UCSD-AML1 (cell line): Measurements from ENCODE around the gene PLEKHA1.

Experiments
- DNase-seq: peaks from one replicate; lab custom pipeline; 2025; ENCODE audit not compliant: unreplicated experiment; lab: John Stamatoyannopoulos, UW

The PLEKHA1 gene

DNA sequence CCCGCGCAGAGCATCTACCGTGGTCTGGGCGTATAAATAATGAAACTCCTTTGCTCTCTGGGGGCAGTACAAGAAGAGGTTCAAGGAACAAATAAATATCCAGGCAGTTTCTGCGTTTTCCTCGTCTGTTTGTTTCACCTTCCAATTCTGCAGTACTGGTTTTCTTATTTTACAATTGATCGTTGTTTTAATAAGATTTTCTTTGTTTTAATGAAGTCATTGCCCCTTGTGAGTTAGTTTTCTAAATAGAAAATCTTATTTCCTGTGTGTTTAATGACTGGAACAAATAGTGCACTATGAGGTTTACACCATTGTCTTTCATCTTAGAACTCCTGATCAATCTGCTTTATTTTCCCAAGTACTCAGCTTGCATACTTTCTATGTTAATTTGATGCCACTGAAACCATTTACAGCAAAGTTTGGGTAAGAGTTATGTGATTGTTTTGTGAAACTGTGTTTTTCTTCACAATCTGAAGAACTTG lies 1.2 kb downstream of the PLEKHA1 start:
- no peak for DNase-seq

DNA sequence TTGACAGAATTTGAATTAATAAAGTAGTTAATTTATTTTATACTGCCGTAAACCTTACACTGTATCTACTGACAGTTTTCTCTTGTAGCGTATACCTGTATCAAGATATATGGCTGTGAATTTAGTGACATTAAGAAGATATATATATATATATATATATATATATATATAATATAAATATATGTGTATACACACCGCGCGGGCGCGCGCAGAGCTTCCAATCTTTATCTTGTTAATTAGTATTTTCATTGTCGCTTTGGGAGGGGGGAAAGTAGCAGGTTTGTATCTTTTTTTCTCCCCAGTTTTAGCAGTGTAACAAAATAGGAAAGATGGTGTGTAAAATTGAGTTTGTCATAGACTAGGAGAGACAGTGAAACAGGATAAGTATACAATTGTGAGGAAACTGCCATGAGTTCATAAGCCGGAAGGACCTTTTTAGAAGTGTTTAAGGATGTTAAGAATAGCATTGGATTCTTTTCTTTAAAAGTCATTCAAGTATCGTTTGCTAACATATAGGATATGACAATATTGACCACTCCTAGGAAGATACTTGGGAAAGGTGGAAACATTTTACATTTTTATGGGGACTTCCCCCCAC lies 2.0 kb downstream of the PLEKHA1 start:
- no peak for DNase-seq

DNA sequence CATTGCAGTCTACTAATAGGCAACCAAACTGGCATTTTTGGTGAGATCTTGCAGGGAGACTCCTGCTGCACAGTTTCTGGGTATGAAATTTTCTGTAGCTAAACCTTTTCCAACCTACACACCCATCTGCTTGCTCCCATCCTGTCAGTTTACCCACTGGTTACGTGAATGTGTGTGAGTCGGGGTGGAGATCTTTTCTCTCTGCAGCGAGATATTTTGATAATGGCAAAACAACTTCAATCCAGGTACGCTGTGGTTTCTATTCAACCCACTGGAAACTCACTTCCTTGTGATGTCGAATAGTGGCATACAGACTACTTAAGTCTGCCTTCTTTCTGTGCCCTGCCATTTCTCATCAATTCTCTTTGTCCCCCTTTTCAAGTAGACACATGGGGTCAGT lies 4.5 kb downstream of the PLEKHA1 start:
- no peak for DNase-seq

DNA sequence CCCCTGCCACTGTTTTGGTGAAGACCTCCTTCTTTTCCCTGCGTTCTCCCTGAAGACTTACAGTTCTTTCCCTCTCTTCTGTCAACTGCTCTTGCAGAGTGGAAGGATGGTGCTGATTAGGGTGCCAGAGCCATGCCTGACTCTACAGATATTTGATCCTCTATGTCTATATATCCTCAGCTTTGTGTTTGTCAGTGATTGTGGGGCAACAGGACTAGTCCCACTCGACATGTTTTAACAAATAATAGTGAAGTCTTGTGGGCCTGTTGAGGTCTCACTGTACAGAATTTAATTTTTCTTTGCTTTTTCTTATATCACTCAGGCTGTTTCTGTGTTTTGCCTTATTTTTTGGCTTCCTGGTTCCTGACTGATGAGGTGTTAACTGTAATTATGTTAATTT lies 5.0 kb downstream of the PLEKHA1 start:
- DNase-seq, result no peak

DNA sequence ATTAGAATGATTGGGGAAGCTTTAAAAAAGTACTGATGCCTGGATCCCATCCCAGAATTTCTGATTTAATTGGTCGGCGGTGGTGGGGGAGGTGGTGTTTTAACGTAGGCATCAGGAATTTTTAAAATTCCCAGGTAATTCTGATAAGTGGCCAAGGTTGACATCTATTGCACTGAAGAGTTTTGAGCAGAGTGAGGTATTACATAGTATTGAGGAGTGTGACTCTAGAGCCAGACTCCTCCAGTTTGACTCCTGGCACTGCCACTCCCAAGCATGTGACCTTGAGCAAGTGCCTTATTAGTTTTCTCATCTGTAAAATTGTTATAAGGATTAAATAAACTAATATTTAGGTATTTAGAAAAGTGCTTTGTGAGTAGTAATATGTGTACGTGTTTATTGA lies 6.2 kb downstream of the PLEKHA1 start:
- DNase-seq, result no peak

DNA sequence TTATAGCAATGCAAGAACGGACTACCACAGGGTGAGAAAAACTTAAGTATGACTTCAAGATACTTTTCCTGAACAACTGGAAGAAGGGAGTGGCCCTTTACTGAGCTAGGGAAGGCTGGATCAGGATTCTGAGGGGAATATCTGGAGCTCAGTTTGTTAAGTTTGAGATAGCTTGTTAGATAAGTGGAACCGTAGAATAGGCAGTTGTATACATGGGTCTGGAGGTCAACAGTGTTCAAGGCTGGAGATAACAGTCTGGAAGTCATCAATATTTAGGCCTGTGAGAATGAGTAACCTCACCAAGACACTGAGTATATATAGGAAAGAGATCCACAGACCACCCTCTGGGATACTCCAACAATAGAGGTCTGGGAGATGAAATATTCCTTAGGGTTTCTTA lies 7.2 kb downstream of the PLEKHA1 start:
- no peak for DNase-seq

DNA sequence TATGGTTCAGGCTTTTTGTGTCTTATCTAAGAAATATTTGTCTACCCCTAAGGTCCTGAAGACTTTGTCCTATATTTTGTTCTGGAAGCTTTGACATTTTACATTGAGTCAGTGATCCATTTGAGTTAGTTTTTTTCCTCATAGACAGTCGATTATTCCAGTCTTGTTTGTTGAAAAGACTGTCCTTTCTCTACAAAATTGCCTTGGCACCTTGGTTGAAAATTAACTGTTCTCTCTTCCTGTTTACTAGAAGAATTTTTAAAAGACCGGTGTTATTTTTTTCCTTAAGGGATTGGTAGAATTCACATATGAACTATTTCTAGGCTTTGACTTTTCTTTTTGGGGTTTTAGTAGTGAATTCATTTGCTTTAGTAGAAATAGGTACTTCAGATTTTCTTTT lies 12.0 kb downstream of the PLEKHA1 start:
- DNase-seq, result no peak

DNA sequence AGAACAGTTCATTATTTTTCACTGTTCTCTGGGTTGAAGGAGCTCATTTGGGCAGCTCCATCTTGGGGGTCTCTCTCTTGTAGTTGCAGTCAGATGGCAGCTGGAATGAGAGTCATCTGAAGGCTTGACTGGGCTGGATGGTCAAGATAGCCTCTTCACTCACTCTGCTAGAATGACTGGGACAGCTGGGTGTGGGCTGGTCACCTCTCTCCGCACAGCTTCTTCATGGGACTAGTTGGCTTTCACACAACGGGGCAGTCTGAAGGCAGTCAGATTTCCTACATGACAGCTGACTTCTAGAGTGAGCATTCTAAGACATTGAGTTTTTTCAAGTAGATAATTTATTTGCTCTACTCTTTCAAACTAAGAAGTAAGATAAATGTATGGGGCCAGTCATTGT lies 13.1 kb downstream of the PLEKHA1 start:
- DNase-seq, result no peak

DNA sequence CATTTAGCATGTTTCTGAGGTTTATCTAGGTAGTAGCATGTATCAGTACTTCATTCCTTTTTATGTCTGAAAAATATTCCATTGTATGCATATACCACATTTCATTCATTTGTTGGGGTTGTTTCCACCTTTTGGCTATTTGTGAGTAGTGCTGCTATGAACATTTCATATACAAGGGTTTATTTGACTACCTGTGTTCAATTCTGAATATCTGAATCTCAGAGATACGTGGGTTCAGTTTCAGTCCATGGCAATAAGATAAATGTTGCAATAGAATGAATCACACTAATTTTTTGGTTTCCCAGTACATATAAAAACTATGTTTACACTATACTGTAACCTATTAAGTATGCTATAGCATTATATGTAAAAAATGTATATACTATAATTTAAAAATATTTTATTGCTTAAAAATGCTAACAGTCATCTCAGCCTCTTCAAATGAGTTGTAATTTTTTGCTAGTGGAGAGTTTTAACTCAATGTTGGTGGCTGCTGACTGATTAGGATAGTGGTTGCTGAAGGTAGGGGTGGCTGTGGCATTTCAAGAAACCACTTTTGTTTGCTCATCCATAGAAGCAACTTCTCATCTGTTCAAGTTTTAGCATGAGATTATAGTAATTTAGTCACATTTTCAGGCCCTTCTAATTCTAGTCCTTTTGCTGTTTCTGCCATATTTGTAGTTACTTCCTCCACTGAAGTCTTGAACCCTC lies 13.9 kb downstream of the PLEKHA1 start:
- DNase-seq, result no peak

DNA sequence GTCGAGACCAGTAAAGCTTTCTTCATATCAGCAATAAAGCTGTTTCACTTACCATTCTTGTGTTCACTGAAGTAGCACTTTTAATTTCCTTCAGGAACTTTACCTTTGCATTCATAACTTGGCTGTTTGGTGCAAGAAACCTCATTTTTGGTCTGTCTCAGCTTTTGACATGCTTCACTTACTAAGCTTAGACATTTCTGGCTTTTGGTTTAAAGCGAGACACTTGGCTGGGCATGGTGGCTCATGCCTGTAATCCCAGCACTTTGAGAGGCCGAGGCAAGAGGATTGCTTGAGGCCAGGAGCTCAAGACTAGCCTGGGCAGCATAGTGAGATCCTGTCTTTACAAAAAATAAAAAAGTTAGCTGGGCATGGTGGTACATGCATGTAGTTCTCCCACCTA lies 15.8 kb downstream of the PLEKHA1 start:
- no peak for DNase-seq

DNA sequence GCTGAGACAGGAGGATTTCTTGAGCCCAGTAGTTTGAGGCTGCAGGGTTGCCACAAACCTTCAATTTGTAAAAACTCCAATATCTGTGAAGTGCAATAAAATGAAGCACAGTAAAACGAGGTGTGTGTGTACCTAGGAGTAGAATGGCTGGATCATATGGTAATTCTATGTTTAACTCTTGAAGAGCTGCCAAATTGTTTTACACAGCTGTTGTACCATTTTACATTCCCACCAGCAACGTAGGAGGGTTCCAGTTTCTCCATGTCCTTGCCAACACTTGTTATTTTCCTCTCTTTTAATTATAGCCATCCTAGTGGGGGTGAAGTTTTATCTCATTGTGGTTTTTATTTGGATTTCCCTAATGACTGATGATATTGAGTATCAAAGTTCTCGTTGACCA lies 16.2 kb downstream of the PLEKHA1 start:
- no peak for DNase-seq

DNA sequence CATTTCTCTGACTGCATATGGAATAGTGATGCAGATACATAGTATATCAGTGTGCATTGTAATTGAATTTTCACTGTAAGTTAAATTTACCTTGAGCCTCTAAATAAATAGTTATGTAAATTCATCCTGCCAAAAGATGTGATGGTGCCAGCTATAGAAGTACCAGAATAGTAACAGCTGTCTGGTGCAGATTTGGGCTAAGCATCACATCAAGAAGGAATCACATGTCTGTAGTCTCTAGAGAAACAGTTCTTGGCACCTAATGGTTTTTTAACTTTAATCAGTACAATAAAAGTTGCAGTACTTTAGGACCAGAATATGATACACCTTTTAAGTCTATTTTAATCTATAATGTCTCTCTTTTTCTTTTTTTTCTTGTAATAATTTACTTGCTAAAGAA lies 17.4 kb downstream of the PLEKHA1 start:
- no peak for DNase-seq

DNA sequence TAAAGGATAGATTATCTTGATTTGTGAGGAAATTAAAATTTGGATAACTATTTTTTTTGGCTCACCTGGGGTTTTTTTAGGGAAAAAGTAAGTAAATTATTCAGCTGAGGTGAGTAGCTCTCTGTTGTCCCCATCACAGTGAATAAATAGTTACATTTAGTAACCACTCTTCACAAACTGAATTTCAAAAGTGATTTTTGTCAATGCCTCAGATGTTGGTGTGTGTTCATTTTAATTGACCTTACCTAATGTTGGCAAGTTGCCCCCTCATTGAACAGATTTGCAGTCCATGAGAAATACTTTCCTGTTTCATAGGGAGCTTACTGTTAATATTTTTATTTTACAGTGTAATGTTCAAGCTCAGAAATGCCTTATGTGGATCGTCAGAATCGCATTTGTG lies 18.3 kb downstream of the PLEKHA1 start:
- no peak for DNase-seq

DNA sequence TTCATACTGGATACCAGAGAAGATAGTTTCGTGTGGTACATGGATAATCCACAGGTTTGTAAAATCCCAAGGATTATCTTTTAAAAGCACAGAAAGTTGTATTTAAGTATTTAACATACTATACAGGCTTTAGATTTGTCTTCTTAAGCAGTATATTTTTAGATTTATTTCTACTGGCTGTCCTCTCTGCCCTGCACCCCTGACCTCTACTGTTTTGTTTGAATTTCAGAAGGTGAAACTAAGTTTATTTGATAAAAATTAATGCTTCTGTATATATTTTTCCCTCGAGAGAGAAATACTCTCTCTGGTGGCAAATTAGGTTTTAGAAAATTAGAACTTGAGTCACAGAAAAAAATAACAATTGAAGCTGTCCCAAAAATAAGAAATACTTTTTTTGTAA lies 18.8 kb downstream of the PLEKHA1 start:
- DNase-seq, result no peak

DNA sequence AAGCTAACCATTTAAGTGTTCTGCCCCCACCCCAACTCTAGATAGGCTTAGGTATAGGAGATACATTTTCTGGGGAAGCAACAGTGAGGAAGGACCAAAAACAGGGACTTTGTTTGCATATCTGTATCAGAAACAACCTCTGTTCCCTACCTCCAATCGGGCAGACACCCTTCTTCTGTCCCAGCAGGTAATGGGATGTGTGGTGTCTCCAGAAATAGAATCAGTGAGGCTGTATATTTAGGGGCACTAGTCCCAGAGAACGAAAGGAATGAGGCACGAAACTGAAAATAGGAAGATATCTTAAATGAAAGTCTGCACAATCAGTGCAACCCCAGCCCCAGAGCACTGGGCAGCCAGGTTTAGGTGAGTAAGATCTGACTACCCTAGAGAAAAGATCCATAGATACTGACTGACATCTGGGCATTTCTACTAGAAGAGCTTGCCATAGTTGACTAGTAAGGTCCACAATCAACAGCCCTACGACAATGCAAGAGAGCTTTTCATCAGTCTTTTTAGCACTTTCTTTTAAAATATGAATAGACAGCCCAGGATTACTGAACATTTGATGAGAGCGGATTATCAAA lies 28.1 kb downstream of the PLEKHA1 start:
- no peak for DNase-seq

DNA sequence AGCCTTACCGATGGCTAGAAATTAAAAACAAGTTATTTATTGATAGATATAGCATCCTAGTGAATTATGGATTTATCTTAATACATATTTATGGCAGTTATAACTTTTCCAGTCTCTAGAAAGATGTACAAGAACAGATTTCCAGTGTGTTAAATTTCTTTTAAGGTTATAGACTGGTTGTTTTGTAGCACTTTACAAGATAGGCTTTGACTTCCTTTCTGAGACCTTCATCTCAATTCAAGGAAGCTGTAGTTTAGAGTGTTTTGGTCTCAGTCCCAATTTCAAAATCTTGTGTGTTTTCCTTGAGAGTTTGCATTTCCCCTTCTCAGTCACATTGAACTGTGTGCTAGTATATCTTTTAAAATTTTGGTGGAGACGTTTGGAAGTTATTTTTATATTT lies 30.1 kb downstream of the PLEKHA1 start:
- DNase-seq, result no peak

DNA sequence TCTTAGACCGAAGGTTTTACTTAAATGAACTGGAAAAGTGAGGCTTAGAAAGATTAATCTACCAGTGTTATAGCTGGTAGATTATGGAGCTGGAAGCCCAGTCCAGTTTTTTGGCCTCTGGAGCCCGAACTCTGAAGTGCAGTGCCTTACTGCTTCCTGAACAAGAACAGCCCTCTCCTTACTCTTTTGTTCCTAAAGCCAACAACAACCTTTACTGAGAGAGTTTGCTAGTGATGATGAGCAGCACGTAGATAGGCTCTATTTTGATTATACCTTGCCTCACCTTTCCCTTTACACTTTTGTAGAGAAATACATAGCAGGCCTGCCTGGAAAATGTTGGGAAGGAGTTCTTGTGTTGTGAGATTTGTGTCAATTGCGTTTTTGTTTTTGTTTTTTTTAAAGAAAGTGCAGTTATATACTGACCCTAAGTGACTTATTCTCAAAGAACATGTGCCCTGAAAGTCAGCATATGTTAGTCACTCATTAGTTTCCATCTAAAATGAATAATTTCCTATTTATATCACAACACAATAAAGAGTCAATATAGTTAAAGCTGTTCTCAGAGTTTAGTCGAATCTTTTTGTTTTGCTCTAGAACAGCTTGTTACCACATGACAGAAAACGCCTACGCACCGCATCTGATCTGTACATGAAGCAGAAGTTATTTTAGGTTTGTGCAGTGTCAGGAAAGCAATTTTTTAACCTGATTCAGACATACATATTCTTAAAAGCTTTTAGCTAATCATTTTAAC lies 33.0 kb downstream of the PLEKHA1 start:
- DNase-seq, result no peak

DNA sequence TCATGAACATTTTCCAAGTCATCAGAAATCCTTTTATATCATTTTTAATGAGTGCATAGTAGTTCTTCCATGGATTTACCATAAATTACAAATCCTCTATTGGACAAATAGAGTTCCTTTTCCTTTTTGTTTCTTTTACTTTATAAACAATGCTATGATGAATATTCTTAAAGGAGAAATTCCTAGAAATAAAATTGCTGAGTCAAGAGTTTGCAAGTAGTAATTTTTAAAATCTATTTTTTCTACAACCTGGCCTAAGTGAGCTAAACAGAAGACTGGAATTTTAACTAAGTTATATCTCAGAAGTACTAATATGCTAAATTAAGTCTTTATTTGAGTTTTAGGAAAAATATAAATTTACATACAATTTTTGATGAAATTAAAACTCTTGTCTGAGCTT lies 38.8 kb downstream of the PLEKHA1 start:
- no peak for DNase-seq

DNA sequence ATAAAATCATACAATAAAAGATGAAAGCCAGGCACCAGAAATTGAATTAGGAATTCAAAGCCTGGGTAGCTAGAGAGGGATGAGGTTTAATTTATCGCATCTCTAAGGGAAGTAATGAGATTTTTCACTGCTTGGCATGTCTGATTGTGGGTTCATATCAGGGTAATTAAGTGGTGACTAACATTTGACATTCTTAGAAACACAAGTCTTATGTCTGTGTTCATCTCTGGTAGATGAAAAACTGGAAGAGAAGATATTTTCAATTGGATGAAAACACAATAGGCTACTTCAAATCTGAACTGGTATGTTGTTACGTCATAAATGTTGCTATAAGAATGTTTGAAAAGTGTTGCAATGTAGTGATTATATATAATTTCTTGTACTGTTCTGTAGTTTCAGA lies 43.2 kb downstream of the PLEKHA1 start:
- no peak for DNase-seq

DNA sequence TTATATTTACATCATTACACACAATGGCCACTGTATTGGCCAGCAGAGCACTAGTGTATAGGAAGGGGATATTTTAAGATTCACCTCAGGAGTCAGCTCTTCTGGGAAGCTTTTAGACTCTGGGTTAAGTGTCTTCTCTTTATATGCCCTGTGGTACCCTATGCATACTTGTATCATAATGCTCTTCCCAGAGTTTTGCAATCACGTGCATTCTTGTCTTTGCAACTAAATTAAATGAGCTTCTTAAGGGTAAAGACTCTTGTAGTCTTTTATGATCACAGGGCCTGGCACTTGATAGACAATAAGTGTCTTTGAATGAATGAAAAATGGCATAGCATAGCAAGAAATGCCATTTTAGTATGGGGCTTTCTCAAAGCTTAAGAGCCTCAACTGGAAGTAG lies 44.5 kb downstream of the PLEKHA1 start:
- DNase-seq, result no peak

DNA sequence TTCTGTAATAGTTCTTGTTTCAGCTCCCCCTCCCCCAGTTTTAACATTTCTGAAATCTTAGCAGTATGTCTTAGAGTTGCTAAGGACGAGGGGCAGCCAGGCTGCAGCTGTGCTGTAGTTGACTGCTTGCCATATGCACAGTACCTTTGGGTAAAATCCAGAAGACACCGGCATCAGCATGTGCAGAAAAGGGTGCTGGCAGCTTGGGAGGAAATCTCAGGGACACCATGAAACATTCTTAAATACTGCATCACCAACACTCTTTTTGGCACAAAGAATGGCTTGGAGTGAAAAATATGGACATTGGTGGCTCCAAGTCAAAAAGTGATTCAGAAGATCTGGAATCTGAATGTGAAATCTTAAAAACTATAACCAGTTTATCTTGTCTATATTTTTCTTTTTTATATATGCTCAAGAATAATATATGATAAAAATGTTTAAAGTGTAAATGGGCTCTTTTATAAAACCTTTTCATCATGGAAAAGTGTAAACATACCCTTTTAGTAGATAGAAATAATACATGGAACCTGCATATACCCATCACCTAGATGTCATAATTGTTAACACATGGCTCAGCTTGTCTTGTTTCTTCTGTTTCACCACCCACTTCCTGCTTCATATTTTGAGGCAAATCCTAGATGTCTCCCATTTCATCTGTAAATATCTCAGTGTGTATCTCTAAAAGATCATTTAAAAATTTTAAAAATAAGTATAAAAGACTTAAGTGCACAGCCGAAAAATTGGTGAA lies 45.5 kb downstream of the PLEKHA1 start:
- no peak for DNase-seq
